ENCODE results near the gene RNF212.

RNF212 gene

DNA sequence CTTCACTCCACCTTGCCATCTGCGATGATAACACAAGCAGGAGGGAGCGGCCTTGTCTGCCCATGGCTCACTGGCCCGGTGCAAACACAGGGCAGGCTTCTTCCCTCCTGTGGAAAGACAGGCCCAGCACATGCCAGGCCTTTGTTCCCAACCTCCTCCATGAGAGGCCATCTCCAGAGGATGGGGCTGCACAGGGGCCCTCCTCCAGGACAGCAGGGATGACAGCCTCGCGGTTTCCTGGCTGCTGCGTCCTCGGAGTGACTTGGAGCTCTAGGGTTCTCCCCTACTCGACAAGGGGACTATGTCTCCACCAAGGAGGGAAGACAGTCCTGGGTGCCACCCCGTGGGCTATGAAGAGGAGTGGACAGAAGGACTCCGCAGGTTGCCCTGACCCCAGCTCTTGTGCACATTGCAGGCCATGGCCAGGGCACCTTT lies 21.8 kb downstream of the RNF212 start:
- DNase-seq (ENCODE audit: low read depth): no peak

DNA sequence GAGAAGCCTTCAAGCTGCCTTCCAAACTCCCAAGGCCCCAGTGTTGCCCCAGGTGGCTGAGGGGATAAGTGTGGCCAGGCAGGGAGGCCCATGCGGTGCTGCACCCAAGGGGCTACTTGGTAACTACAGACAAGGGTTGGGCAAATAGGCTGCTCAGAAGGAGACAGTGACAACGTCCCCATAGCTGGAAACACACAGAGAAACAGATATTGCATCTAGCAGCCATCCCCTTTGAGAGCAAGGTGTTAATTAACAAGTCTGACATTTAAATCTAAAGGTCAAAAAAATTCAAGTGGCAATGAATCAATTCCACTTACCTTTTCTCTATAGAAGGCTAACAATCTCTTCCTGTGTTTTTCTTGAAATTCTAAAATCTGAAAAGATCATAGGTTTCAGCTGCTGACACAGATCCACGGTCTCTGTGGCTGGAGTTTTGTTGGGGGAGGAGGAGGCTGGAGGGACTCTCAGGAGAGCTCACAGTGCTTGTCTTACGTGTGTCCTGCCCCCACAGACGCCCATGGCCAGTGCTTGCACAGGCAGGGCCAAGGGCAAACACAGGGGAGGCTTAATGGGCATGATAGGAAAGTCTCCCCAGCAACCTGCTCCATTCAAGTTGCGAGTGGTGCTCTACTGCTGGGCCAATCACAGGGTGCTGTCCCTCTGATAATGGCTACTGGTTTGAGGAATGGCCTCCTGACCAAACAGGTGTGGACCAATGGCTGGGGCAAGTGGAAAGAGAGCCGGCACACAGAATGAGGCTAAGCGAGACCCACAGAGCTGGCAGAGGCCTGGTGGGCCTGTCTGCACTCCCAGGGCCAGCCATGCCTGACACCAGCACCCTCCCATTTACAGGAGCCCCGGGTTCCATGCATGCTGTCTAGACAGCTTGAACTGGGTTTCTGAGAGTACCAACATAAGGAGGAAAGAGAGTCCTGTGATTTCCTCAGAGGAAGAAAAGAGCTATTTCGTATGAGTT lies 22.6 kb downstream of the RNF212 start:
- no peak overlapping the region for H3K4me3 ChIP-seq (ENCODE audit: low read depth, low read length)
- TF ChIP-seq, protein P1, sequence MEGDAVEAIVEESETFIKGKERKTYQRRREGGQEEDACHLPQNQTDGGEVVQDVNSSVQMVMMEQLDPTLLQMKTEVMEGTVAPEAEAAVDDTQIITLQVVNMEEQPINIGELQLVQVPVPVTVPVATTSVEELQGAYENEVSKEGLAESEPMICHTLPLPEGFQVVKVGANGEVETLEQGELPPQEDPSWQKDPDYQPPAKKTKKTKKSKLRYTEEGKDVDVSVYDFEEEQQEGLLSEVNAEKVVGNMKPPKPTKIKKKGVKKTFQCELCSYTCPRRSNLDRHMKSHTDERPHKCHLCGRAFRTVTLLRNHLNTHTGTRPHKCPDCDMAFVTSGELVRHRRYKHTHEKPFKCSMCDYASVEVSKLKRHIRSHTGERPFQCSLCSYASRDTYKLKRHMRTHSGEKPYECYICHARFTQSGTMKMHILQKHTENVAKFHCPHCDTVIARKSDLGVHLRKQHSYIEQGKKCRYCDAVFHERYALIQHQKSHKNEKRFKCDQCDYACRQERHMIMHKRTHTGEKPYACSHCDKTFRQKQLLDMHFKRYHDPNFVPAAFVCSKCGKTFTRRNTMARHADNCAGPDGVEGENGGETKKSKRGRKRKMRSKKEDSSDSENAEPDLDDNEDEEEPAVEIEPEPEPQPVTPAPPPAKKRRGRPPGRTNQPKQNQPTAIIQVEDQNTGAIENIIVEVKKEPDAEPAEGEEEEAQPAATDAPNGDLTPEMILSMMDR (IDR thresholded peaks at IDR 0.05; ENCODE audit: insufficient read depth, low read depth, low read length, missing control alignments): no peak
- no peak for DNase-seq (ENCODE audit: low read depth)

More for the DNA sequence above, 21.8 kb downstream of the RNF212 start:
- TF ChIP-seq, protein P1 (IDR thresholded peaks at IDR 0.05; ENCODE audit: insufficient read depth, low read depth, low read length, missing control alignments): no peak
- H3K4me3 ChIP-seq (ENCODE audit: low read depth, low read length): no peak overlapping the region

DNA sequence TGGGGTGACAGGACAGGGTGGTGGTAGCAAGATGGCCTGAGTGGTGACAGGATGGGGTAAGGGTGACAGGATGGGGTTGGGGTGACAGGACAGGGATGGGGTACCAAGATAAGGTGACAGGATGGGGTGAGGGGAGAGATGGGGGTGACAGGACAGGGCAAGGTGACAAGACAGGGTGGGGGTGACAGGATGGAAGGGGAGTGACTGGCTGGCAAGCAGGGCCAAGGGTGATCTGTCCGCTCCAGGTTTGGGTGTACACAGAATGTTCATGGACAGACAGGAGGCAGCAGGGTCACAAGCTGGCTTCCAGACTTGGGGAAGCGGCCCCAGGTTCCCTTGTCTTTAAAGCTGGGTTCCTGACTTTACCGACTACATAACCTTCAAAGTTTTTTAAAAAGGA lies 23.3 kb downstream of the RNF212 start:
- no peak for DNase-seq (ENCODE audit: low read depth)
- H3K4me3 ChIP-seq (ENCODE audit: low read depth, low read length): no peak overlapping the region
- TF ChIP-seq, protein P1 (IDR thresholded peaks at IDR 0.05; ENCODE audit: insufficient read depth, low read depth, low read length, missing control alignments): no peak

DNA sequence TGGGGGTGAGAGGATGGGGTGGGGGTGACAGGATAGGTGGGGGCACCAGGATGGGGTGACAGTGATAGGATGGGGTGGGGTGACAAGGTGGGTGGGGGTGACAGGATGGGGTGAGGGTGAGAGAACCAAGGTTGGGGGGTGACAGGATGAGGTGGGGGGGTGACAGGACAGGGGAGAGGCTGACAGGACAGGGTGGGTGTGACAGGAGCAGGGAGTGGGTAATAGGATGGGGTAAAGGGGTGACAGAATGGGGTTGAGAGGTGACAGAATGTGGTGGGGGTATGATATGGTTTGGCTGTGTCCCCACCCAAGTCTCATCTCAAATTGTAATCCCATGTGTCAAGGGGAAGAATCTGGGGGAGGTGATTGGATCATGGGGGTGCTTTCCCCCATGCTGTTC lies 26.0 kb downstream of the RNF212 start:
- no peak for DNase-seq (ENCODE audit: low read depth)
- TF ChIP-seq, protein P1 (IDR thresholded peaks at IDR 0.05; ENCODE audit: insufficient read depth, low read depth, low read length, missing control alignments): no peak
- H3K4me3 ChIP-seq (ENCODE audit: low read depth, low read length): no peak overlapping the region

DNA sequence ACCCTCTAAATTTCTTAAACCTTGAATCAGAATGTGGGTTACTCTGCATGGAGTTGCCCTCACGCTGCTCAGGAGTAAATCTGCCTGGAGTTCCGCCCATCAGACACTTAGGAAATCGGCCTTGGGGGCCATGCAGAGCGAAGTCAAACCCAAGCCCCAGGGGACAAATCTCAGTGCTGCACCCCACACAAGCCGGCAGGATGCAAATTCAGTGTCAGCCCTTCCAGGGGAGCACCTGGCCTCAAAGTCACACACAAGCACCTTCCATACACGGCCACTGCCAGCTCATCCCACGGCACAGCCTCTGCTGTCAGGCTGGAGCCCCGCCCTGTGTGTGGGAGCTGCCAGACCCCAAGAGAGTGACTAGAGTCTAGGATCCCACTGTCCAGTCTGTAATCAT lies 27.4 kb downstream of the RNF212 start:
- no peak for DNase-seq (ENCODE audit: low read depth)
- TF ChIP-seq, protein P1 (IDR thresholded peaks at IDR 0.05; ENCODE audit: insufficient read depth, low read depth, low read length, missing control alignments): no peak
- H3K4me3 ChIP-seq (ENCODE audit: low read depth, low read length): no peak overlapping the region

DNA sequence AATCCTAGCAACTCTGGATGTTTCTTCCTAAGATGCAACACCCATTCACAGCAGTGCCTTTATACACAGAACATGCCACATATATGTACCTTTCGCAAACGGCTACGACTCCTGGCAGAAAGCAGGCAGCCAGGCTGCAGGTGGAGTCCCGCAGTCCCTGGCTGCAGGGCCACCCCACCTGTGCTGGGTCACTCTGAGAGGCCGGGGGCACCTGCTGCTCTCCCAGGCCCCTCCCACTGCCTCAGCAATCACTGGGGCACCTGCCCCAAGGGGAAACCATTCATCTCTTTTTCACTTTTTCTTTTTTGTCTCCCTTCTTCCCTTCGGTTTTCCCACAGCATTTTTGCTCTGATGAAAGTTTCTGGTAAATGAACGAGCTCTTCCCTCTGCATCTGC lies 28.0 kb downstream of the RNF212 start:
- TF ChIP-seq, protein P1 (IDR thresholded peaks at IDR 0.05; ENCODE audit: insufficient read depth, low read depth, low read length, missing control alignments): no peak
- H3K4me3 ChIP-seq (ENCODE audit: low read depth, low read length): no peak overlapping the region
- DNase-seq (ENCODE audit: low read depth): no peak
